Measurements from ENCODE around the gene SPACA6. TPM values are rescaled to one million over a fixed set of nuclear protein-coding genes. Genes with fewer than 3 reads are reported as not detected.
A peak's percentile ranks its signal among the peaks of the same experiment; 100 is the strongest.

The SPACA6 gene
- total RNA-seq, 1 donor from 2014 or later: 62.5 TPM

- no peaks in the 10 kb centered on the region for H3K9me3 ChIP-seq (ENCODE audit: insufficient read depth, low read depth, low read length)
- H3K4me3 ChIP-seq (ENCODE audit: insufficient read depth, low read depth, low read length): no peak overlapping the region
- peak overlapping the region; percentile 6 for H3K27ac Mint-ChIP-seq (ENCODE audit: unreplicated experiment)
- no peak for FAIRE-seq
- no peaks in the 10 kb centered on the region for H3K27me3 ChIP-seq (ENCODE audit: insufficient read depth, low read length)
- H2AFZ ChIP-seq (ENCODE audit: low read depth, low read length): no peak overlapping the region
- TF ChIP-seq CTCF (IDR thresholded peaks at IDR 0.05; ENCODE audit: insufficient read depth, low read depth, low read length) (no peak), EZH2 (IDR thresholded peaks at IDR 0.05; ENCODE audit: insufficient read depth, low read length) (no peak)
- peak overlapping the region; percentile 0 for H3K4me3 Mint-ChIP-seq (ENCODE audit: unreplicated experiment)
- peaks cover 95% of the 10 kb centered on the region for H3K79me2 ChIP-seq (ENCODE audit: insufficient read depth, low read length)
- H3K27ac ChIP-seq (ENCODE audit: low read depth, low read length): no peak overlapping the region
- peaks cover 19% of the 10 kb centered on the region for H3K4me1 ChIP-seq (ENCODE audit: insufficient read depth, low read length)
- peaks cover 44% of the 10 kb centered on the region for H3K36me3 Mint-ChIP-seq (ENCODE audit: low read depth, unreplicated experiment)
- H3K4me2 ChIP-seq (ENCODE audit: low read length): no peak overlapping the region
- peak overlapping the region; percentile 10 for H3K9ac ChIP-seq (ENCODE audit: low read length)
- H4K20me1 ChIP-seq (ENCODE audit: insufficient read depth, low read length): peaks cover 98% of the 10 kb centered on the region
- DNase-seq (ENCODE audit: low read depth): no peak
- H3K36me3 ChIP-seq (ENCODE audit: insufficient read depth, low read length): peaks cover 33% of the 10 kb centered on the region
- H3K9me3 Mint-ChIP-seq (ENCODE audit: unreplicated experiment): peaks cover 2% of the 10 kb centered on the region
- peaks cover 34% of the 10 kb centered on the region for H3K4me1 Mint-ChIP-seq (ENCODE audit: low read depth, unreplicated experiment)
- H3K27me3 Mint-ChIP-seq (ENCODE audit: low read depth, unreplicated experiment): no peaks in the 10 kb centered on the region
These were observed 2.0 kb downstream of the SPACA6 start for GRCh38 chr19:51695088-51695487.

GRCh38 chr19:51695702-51696315, 2.7 kb downstream of the SPACA6 start:
- no peak for FAIRE-seq
- TF ChIP-seq EZH2 (IDR thresholded peaks at IDR 0.05; ENCODE audit: insufficient read depth, low read length) (no peak), CTCF (IDR thresholded peaks at IDR 0.05; ENCODE audit: insufficient read depth, low read depth, low read length) (no peak)
- H2AFZ ChIP-seq (ENCODE audit: low read depth, low read length): no peak overlapping the region
- H3K4me2 ChIP-seq (ENCODE audit: low read length): no peak overlapping the region
- Mint-ChIP-seq H3K36me3 (ENCODE audit: low read depth, unreplicated experiment) (peaks cover 44% of the 10 kb centered on the region), H3K9me3 (ENCODE audit: unreplicated experiment) (peaks cover 2% of the 10 kb centered on the region), H3K4me3 (ENCODE audit: unreplicated experiment) (peak overlapping the region; percentile 55), H3K27ac (ENCODE audit: unreplicated experiment) (peak overlapping the region; percentile 4), H3K4me1 (ENCODE audit: low read depth, unreplicated experiment) (peaks cover 39% of the 10 kb centered on the region), H3K27me3 (ENCODE audit: low read depth, unreplicated experiment) (no peaks in the 10 kb centered on the region)
- peaks cover 99% of the 10 kb centered on the region for H4K20me1 ChIP-seq (ENCODE audit: insufficient read depth, low read length)
- H3K9ac ChIP-seq (ENCODE audit: low read length): no peak overlapping the region
- peaks cover 33% of the 10 kb centered on the region for H3K36me3 ChIP-seq (ENCODE audit: insufficient read depth, low read length)
- no peak for DNase-seq (ENCODE audit: low read depth)
- no peaks in the 10 kb centered on the region for H3K9me3 ChIP-seq (ENCODE audit: insufficient read depth, low read depth, low read length)
- no peak overlapping the region for H3K4me3 ChIP-seq (ENCODE audit: insufficient read depth, low read depth, low read length)
- H3K4me1 ChIP-seq (ENCODE audit: insufficient read depth, low read length): peaks cover 19% of the 10 kb centered on the region
- H3K27me3 ChIP-seq (ENCODE audit: insufficient read depth, low read length): no peaks in the 10 kb centered on the region
- H3K27ac ChIP-seq (ENCODE audit: low read depth, low read length): no peak overlapping the region
- peaks cover 87% of the 10 kb centered on the region for H3K79me2 ChIP-seq (ENCODE audit: insufficient read depth, low read length)

- peaks cover 79% of the 10 kb centered on the region for H3K79me2 ChIP-seq (ENCODE audit: insufficient read depth, low read length)
- peaks cover 100% of the 10 kb centered on the region for H4K20me1 ChIP-seq (ENCODE audit: insufficient read depth, low read length)
- no peak overlapping the region for H3K4me3 ChIP-seq (ENCODE audit: insufficient read depth, low read depth, low read length)
- TF ChIP-seq CTCF (IDR thresholded peaks at IDR 0.05; ENCODE audit: insufficient read depth, low read depth, low read length) (no peak), EZH2 (IDR thresholded peaks at IDR 0.05; ENCODE audit: insufficient read depth, low read length) (no peak)
- peaks cover 14% of the 10 kb centered on the region for H3K4me1 ChIP-seq (ENCODE audit: insufficient read depth, low read length)
- H2AFZ ChIP-seq (ENCODE audit: low read depth, low read length): no peak overlapping the region
- H3K9ac ChIP-seq (ENCODE audit: low read length): no peak overlapping the region
- FAIRE-seq: no peak
- no peak overlapping the region for H3K4me2 ChIP-seq (ENCODE audit: low read length)
- no peak overlapping the region for H3K27ac ChIP-seq (ENCODE audit: low read depth, low read length)
- Mint-ChIP-seq H3K27ac (ENCODE audit: unreplicated experiment) (no peak overlapping the region), H3K4me1 (ENCODE audit: low read depth, unreplicated experiment) (peaks cover 45% of the 10 kb centered on the region), H3K9me3 (ENCODE audit: unreplicated experiment) (peaks cover 2% of the 10 kb centered on the region), H3K27me3 (ENCODE audit: low read depth, unreplicated experiment) (no peaks in the 10 kb centered on the region), H3K36me3 (ENCODE audit: low read depth, unreplicated experiment) (peaks cover 46% of the 10 kb centered on the region), H3K4me3 (ENCODE audit: unreplicated experiment) (peak overlapping the region; percentile 46)
- no peak for DNase-seq (ENCODE audit: low read depth)
- H3K9me3 ChIP-seq (ENCODE audit: insufficient read depth, low read depth, low read length): no peaks in the 10 kb centered on the region
- H3K27me3 ChIP-seq (ENCODE audit: insufficient read depth, low read length): no peaks in the 10 kb centered on the region
- H3K36me3 ChIP-seq (ENCODE audit: insufficient read depth, low read length): peaks cover 33% of the 10 kb centered on the region
These were observed 3.5 kb downstream of the SPACA6 start for GRCh38 chr19:51696606-51697005.

Measured in astrocyte (in vitro differentiated cells and primary cell).